KOPT-K1 (cell line): ENCODE results near the gene REXO5.
"Not testable (repeated sequence)": the region's sequence is repeated elsewhere in the genome, so short reads cannot be mapped to it uniquely, and the experiment has no call there.

Experiments
- H3K27ac ChIP-seq: fragments of 200-600 bp; sonication (generic); 2 replicates; pipeline ENCODE4 v1.5.1; 2016; ENCODE audit warnings: antibody characterized with exemption, mild to moderate bottlenecking, low read depth, low read length; ENCODE audit not compliant: poor library complexity, severe bottlenecking
- H3K36me3 ChIP-seq: fragments of 200-600 bp; sonication (generic); 2 replicates; pipeline ENCODE4 v1.5.1; 2017; ENCODE audit warnings: antibody characterized with exemption, mild to moderate bottlenecking, low read length, moderate library complexity; ENCODE audit not compliant: insufficient read depth
- H3K9me3 ChIP-seq: fragments of 200-600 bp; sonication (generic); 2 replicates; pipeline ENCODE4 v1.5.1; 2017; ENCODE audit warnings: antibody characterized with exemption, low read length, mild to moderate bottlenecking; ENCODE audit not compliant: insufficient read depth, poor library complexity, severe bottlenecking

The REXO5 gene

GRCh38 chr16:20851601-20852000, 45.3 kb downstream of the REXO5 start:
- peaks cover 54% of the 10 kb centered on the region for H3K36me3 ChIP-seq
- H3K9me3 ChIP-seq = no peaks in the 10 kb centered on the region
- no peak overlapping the region for H3K27ac ChIP-seq

- peaks cover 43% of the 10 kb centered on the region; the same call in 1 of the 2 replicates for H3K36me3 ChIP-seq
These were observed 46.8 kb downstream of the REXO5 start for GRCh38 chr16:20853143-20853542.

GRCh38 chr16:20853981-20854620, 47.8 kb downstream of the REXO5 start:
- H3K36me3 ChIP-seq = peaks cover 38% of the 10 kb centered on the region; the same call in 1 of the 2 replicates
- no peak overlapping the region for H3K27ac ChIP-seq
- no peaks in the 10 kb centered on the region for H3K9me3 ChIP-seq

More at GRCh38 chr16:20853143-20853542, 46.8 kb downstream of the REXO5 start:
- Histone ChIP-seq H3K27ac (no peak overlapping the region), H3K9me3 (no peaks in the 10 kb centered on the region)

- H3K36me3 ChIP-seq = peaks cover 35% of the 10 kb centered on the region; the same call in 1 of the 2 replicates
- no peak overlapping the region for H3K27ac ChIP-seq
- H3K9me3 ChIP-seq = no peaks in the 10 kb centered on the region
These were observed 48.6 kb downstream of the REXO5 start for GRCh38 chr16:20854963-20855362.

GRCh38 chr16:20857281-20857680, 51.0 kb downstream of the REXO5 start:
- Histone ChIP-seq H3K36me3 (peaks cover 29% of the 10 kb centered on the region; the same call in 1 of the 2 replicates), H3K9me3 (no peaks in the 10 kb centered on the region), H3K27ac (no peak overlapping the region)

- Histone ChIP-seq H3K36me3 (peaks cover 18% of the 10 kb centered on the region; the same call in 1 of the 2 replicates), H3K27ac (no peak overlapping the region), H3K9me3 (no peaks in the 10 kb centered on the region)
These were observed 52.9 kb downstream of the REXO5 start for GRCh38 chr16:20859229-20859628.

- no peaks in the 10 kb centered on the region for H3K9me3 ChIP-seq
- peaks cover 13% of the 10 kb centered on the region; the same call in 1 of the 2 replicates for H3K36me3 ChIP-seq
- no peak overlapping the region for H3K27ac ChIP-seq
These were observed 53.4 kb downstream of the REXO5 start for GRCh38 chr16:20859699-20860098.

GRCh38 chr16:20860361-20860760, 54.0 kb downstream of the REXO5 start:
- H3K27ac ChIP-seq = no peak overlapping the region
- peaks cover 9% of the 10 kb centered on the region; the same call in 1 of the 2 replicates for H3K36me3 ChIP-seq
- no peaks in the 10 kb centered on the region for H3K9me3 ChIP-seq

- H3K36me3 ChIP-seq, H3K9me3 ChIP-seq, H3K27ac ChIP-seq: not testable (repeated sequence)
These were observed 54.7 kb downstream of the REXO5 start for GRCh38 chr16:20860995-20861394.

GRCh38 chr16:20862162-20862960, 56.0 kb downstream of the REXO5 start:
- Histone ChIP-seq H3K9me3 (no peaks in the 10 kb centered on the region), H3K27ac (no peak overlapping the region), H3K36me3 (peaks cover 6% of the 10 kb centered on the region; the same call in 1 of the 2 replicates)

- not testable (repeated sequence) for H3K27ac ChIP-seq, H3K36me3 ChIP-seq, H3K9me3 ChIP-seq
These were observed 58.0 kb downstream of the REXO5 start for GRCh38 chr16:20864376-20864775.

GRCh38 chr16:20865420-20866131, 59.2 kb downstream of the REXO5 start:
- Histone ChIP-seq H3K36me3 (no peaks in the 10 kb centered on the region), H3K27ac (no peak overlapping the region), H3K9me3 (no peaks in the 10 kb centered on the region)

- no peak overlapping the region for H3K27ac ChIP-seq
- no peaks in the 10 kb centered on the region for H3K9me3 ChIP-seq
- no peaks in the 10 kb centered on the region for H3K36me3 ChIP-seq
These were observed 59.9 kb downstream of the REXO5 start for GRCh38 chr16:20866145-20866772.

GRCh38 chr16:20866801-20867200, 60.5 kb downstream of the REXO5 start:
- Histone ChIP-seq H3K9me3 (no peaks in the 10 kb centered on the region), H3K27ac (no peak overlapping the region), H3K36me3 (no peaks in the 10 kb centered on the region)

- Histone ChIP-seq H3K9me3 (no peaks in the 10 kb centered on the region), H3K36me3 (no peaks in the 10 kb centered on the region), H3K27ac (no peak overlapping the region)
These were observed 61.3 kb downstream of the REXO5 start for GRCh38 chr16:20867585-20867984.
